ENCODE measurements around the gene VAMP2.

Gene VAMP2

DNA sequence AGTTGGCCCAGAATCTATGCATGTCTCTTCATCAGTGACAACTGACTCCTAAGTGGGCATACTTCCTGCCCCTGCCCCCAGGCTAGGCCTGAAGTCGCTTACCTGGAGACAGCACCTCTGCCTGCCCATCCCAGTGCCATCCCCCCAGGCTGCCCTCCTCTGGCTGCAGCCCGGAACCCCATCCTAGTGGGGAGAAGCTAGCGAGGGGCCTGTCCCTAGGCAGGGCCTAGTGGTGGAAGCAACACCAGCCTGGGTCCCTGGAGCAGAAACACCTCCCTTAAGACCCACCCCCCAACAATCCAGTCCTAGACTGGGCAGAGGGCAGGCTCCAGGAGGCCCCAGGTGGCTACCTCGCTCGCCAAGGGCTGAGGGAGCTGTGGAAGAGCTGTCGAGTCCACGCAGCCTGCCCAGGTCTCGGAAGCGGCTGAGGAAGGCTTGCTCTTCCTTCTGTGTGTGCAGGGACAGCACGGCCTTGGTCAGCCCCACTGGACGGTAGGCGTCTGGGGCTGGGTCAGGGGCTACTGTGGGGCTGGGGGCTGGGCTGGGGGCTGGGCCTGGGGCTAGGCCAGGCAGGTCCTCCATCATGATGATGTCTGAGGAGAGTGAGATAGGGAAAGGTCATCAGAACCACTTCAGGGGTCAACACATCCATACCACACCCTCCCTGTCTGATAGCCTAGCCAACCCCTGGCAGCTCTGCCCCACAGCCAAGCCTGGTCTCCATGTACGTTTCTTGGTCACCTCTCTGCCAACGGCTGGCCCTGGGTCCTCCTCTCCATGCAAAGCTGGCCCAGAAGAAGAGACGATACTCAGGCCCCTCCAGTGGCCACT lies 18.1 kb downstream of the VAMP2 start:
- in situ Hi-C loops (cut with HindIII; ENCODE audit: low sequenced_read_pairs): no loop called here

DNA sequence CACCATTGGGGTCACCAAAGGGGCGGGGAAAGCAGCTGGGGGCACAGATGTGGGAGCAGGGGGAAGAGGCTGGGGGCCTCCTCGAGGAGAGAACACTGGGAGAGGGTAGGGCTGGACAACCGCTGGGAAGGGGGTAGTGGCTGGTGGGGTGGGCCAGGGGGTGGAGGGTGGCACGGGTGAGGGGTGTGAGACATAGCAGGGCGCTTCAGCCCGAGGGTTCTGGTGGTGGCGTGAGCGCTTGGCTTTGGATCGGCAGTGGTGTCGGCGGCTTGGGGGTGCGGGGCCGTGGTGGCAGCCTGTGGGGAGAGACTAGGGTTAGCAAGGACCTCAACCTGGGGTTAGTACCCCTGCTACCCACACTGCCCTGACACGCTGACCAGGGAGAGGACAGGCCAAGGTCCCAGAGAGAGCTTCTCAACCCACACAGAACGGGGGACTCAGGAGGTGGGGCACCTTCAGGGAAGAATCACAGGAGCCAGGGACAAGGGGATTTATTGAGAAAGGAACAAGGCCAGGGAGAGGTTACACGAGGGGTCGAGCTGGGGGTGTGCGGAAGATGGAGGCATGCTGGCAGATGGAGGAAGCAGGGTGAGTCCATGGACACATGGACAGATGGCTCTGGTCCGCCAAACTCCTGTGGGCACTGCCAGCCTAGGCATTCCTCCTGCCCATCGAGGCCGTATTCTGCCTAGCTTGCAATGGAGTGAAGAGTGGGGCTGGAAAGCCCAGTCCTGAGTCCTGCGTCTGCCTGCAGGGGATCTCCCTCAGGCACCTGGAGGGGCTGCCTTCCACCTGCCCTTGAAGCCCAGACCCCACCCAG lies 19.0 kb downstream of the VAMP2 start:
- in situ Hi-C loops (cut with HindIII; ENCODE audit: low sequenced_read_pairs): no loop called here

DNA sequence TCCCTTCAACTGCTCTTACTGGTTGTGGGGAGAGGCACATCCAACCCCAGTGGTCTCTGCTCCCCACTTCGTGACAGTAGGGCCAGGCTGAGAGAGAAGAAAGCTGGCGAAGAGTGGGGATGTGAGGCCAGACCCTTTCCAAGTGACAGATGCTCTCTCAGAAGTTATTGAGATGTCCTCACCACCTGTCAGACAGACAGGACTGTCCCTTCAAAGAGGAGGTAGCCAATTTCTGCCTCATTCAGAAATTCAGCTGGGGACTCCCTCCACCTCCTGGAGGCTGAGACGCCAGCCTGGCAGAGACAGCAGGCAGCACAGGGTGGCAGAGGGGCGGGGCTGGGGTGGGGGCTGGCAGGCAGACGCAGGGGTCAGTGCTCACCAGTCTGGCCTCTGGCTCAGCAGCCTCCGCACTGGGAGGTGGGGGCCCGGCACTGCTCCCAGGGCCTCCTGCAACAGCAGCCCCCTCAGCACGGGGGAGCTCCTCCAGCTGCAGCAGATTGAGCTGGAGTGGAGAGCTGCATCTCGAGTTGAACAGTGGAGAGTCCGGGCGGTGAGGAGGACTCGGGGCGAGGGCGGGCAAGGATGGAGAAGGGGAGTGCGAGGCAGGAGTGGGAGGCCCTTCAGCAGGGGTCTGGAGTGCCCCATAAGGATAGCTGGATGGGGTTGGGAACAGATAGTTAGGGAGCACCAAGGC lies 19.7 kb downstream of the VAMP2 start:
- in situ Hi-C loops (cut with HindIII; ENCODE audit: low sequenced_read_pairs): no loop called here

GRCh38 chr17:8142158-8142886 lies 20.4 kb downstream of the VAMP2 start:
- in situ Hi-C loops (cut with HindIII; ENCODE audit: low sequenced_read_pairs): no loop called here

- in situ Hi-C loops (cut with HindIII; ENCODE audit: low sequenced_read_pairs): no loop called here
These were observed 21.0 kb downstream of the VAMP2 start for GRCh38 chr17:8141741-8142140.

DNA sequence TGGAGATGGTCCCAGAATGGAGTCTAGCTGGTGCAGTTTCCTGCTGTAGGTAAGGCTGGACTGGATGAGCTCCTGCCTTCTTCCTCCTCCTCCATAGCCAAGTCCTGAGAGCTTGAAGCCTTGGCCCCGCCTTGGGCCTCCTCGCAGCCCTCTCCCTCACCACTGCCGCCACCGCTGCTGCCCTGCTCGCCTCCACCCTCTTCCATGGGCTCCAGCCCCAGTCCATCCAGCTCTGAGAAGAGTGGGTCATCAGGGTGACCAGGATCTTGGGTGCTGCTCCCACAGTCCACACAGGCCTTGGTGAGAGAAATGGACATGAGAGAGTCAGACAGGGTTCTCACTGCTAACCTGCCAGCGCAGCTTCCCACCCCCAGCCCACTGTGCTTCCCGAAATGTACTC lies 21.7 kb downstream of the VAMP2 start:
- in situ Hi-C loops (cut with HindIII; ENCODE audit: low sequenced_read_pairs): no loop called here

DNA sequence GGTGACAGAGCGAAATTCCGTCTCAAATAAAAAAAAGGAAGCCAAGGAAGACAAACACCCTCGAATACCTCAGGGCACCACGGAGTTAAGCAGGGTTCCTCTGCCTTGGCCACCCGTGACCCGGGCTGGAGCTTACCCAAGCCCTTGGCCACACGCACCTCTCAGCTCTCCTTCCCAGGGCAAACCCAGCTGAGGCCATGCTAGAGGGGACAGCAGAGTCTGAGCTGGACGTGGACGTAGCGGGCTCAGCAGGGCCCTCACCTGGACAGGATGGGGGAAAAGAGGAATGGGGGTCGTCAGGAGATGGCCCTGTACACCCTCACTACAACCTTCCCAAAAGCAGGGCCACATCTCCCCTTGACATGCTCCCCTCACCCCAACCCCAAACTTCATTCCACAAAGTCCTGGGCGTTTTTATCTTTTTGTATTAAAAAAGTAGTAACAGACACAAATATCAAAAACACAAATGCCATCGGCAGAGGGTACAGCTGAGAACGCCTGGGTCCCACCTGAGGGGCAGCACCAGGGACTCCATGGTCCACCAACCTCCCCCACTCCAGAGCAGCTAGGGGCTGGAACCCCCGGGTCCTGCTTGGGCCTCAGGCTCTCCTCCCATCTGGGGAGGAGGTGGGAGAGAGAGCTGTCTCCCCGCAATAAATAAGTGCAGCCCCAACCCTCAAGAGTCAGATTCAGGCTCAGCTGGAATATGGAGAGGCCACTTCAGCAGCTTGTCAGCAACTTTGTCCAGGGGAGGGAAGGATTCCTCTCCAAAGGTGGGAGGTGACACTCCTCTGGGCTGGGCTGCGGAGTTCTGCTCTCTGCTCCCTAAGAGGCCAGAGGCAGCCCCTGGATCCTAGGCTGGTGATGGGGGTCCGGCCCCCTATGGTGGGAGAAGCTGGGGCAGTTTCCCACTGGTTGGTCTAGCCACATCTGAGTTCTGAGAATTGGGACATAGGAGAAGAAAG lies 22.4 kb downstream of the VAMP2 start:
- in situ Hi-C loops (cut with HindIII; ENCODE audit: low sequenced_read_pairs): no loop called here

- in situ Hi-C loops (cut with HindIII; ENCODE audit: low sequenced_read_pairs): no loop called here
These were observed 23.9 kb downstream of the VAMP2 start for GRCh38 chr17:8138672-8139371.

DNA sequence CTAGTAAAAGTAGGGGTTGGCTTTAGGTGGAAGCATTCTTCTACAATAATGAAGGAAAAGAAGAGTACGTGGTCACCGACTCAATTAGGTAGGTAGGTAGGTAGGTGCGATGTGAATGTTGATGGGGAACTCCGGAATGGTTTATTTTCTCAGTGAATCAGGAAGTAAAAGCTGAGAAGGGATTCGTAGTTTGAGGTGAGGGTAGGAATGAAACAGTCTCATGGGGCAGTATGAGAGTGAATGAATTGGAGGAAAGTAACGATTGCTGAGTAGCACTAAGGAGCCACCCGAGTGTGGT lies 24.4 kb downstream of the VAMP2 start:
- in situ Hi-C loops (cut with HindIII; ENCODE audit: low sequenced_read_pairs): no loop called here

DNA sequence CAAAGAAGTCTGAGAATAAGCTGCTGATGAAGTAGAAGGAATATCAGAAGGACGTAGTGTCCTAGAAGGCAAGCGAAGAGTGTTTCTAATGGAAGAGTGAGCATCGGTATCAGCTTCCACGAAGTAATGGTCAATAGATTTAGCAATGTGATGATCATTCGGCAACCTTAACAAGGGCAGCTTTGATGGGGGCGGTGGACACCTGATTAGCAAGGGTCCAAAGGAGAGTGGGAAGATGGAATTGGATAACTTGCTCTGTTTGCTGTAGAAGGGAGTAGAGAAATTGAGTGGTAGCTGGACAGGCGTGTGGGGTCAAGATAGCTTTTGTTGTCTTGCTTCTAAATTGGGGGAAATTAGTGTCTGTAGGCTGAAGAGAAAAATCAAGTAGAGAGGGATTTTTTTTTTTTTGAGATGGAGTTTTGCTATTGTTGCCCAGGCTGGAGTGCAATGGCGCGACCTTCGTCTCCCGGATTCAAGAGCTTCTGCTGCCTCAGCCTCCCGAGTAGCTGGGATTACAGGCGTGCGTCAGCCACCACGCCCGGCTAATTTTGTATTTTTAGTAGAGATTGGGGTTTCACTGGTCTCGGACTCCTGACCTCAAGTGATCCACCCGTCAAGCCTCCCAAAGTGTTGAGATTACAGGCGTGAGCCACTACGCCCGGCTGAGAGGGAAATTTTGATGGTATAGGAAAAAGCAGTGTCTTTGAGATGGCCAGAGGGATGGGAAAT lies 24.9 kb downstream of the VAMP2 start:
- in situ Hi-C loops (cut with HindIII; ENCODE audit: low sequenced_read_pairs): no loop called here

GRCh38 chr17:8133941-8134340 lies 28.8 kb downstream of the VAMP2 start:
- in situ Hi-C loops (cut with HindIII; ENCODE audit: low sequenced_read_pairs): no loop called here

DNA sequence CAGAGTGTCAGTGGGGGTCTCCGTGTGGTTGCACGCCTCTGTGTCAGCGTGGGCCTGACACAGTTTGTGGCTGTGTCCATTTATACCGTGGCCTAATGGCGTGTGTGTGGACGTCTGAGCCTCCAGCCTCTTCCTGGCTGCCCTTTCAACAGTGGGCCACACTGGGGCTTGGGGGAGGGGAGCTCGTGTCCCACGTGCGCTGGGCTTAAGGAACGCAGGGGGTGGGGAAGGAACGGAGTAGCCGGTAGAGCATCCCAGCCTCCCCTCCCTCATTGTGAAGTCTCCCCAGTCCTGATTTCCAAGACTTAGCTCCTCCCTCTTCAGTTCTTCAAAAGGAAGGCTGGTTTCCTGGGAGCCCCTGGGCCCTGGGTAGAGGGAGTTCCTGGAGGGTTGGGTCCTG lies 29.3 kb downstream of the VAMP2 start:
- in situ Hi-C loops (cut with HindIII; ENCODE audit: low sequenced_read_pairs): no loop called here

DNA sequence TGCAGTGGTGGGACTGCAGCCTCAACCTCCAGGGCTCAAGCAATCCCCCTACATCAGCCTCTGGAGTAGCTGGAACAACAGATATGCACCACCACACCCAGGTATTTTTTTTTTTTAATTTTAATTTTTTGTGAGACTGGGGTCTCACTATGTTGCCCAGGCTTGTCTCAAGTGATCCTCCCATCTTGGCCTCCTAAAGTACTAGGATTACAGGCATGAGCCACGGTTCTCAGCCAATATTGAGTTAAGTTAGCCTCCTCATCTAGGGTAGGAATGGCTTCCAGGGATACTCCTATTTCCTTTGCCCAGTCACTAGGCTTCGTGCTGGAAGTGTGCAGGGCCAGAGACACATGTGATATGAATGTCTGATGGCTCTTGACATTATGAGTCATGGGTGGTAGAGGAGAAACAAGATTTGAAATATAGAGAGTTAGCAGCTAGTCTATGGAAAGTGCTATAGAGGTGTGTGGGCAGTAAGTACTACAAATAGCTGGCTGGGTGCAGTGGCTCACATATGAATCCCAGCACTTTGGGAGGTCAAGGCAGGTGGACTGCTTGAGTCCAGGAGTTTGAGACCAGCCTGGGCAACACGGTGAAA lies 30.8 kb downstream of the VAMP2 start:
- in situ Hi-C loops (cut with HindIII; ENCODE audit: low sequenced_read_pairs): no loop called here

DNA sequence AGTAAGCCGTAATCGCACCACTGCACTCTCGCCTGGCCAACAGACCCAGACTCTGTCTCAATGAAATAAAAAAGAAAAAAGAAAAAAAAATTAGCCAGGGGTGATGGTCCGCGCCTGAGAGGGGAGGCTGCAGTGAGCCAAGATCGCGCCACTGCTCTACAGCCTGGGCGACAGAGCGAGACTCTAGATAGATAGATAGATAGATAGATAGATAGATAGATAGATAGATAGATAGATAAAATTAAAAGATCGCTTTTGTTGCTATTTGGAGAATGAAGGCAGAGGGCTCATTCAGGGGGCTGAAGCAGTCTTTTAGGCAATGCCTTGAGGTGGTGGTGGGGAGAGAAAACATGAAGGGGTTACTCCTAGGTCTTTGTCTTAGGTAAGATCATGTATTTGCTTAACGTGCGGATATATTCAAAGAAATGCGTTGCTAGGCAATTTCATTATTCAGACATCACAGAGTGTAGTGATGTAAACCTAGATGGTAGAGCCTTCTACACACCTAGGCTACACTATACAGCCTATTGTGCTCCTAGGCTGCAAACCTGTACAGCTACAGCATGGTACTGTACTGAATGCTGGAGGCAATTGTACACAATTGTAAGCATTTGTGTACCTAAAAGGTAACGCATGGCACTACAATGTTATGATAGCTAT lies 34.5 kb downstream of the VAMP2 start:
- in situ Hi-C loops (cut with HindIII; ENCODE audit: low sequenced_read_pairs): no loop called here

DNA sequence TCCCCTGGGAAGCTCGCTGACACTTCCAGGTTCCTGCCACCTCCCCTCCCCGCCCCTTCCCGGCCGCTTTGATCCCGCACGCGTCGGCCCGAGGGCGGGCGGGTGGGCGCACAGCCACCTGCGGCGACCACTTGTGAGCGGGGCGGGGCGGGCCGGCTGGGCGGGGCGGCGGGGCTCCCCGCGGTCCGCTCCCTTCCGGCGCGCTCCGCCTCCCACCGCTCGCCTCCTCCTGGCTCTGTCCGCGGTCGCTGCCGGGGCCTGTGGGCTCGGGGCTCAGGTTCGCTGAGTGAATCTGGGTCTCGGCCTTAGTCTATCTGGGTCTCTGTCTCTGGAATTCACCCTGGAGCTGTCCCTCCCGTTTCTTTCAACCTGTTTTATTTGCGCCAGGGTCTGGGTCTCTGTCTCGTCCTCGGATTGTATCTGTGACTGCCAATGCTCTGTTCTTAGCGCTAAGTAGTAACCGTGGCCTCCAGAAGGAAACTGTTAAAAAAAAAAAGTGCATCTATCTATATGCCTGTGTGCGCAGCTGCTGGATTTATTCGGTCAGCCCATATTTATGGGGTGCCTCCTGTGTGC lies 36.2 kb downstream of the VAMP2 start:
- in situ Hi-C loops (cut with HindIII; ENCODE audit: low sequenced_read_pairs): no loop called here

DNA sequence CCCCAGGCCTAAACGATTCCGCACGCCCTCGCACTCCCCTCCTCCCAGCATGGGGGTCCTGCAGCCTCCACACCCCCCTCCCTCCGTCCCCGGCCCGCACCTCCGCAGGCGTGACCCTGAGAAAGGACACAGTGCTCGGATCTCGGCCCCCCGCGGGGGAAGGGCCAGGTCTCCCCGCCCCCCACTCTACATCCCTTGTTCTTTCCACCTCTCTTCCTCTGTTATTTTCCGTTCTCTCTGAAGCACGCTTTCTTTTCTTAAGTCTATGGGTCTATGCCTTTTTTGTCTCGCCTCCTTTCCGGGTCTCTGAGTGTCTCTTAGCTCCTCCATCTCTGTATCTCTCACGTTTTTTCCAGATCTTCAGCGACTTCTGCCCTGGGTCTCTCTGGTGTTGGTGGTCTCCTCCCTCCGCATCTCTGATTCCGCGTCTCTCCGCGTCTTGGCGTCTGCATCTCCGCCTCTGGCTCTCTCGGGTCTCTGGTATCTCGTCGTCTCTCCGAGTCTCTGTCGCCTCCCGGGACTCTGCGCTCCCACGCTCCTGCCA lies 36.7 kb downstream of the VAMP2 start:
- in situ Hi-C loops (cut with HindIII; ENCODE audit: low sequenced_read_pairs): no loop called here

Measured in endothelial cell of hepatic sinusoid (primary cell).